Right lobe of liver (tissue), 4 donors: ENCODE measurements around the gene HNRNPC.

Source experiments
- CTCF ChIP-seq, 4 donors: fragments of 200-600 bp in 3 of 4; fragments of 450-650 bp in 1 of 4; IDR thresholded peaks; one replicate each; pipeline versions ENCODE4 v1.5.1 to v1.8.0; 2016 to 2022; ENCODE audit warnings: antibody characterized with exemption in 4 of 4, mild to moderate bottlenecking in 2 of 4
- POLR2A ChIP-seq: fragments of 450-650 bp; IDR thresholded peaks from one replicate; pipeline ENCODE4 v1.6.1; 2017; ENCODE audit warnings: antibody characterized with exemption, mild to moderate bottlenecking
- donor health status: DM: no; HTN: no; CAD: no.
- donor health status: DM: no; HTN: no; CAD: no.
- donor health status: DM: no; HTN: yes; CAD: no.

- TF ChIP-seq POLR2A, result no peak
- no peak for TF ChIP-seq CTCF (IDR thresholded peaks at IDR 0.05)
Observed at GRCh38 chr14:21201732-21202462, 67.3 kb downstream of the HNRNPC start.
